Measurements from ENCODE around the gene SCYL2.
"Not testable (repeated sequence)": the region's sequence is repeated elsewhere in the genome, so short reads cannot be mapped to it uniquely, and the experiment has no call there.

Gene SCYL2

GRCh38 chr12:100266835-100267602, at the start of gene SCYL2, which contains the start of gene DEPDC4:
Gene SCYL2, plus strand, starts transcription at chr12:100267177. Its CDS starts 15,794 bp downstream, at chr12:100282971.
Gene DEPDC4, minus strand, starts transcription at chr12:100267079. Its CDS starts 3 bp downstream, at chr12:100267076.
- DNase-seq (ENCODE audit: low read depth): peak; percentile 82

GRCh38 chr12:100219328-100220109, 47.5 kb upstream of the SCYL2 start:
- DNase-seq (ENCODE audit: low read depth): no peak

GRCh38 chr12:100221523-100221922, 45.5 kb upstream of the SCYL2 start:
- no peak for DNase-seq (ENCODE audit: low read depth)

GRCh38 chr12:100222173-100222572, 44.8 kb upstream of the SCYL2 start:
- not testable (repeated sequence) for DNase-seq (ENCODE audit: low read depth)

GRCh38 chr12:100225491-100225890, 41.5 kb upstream of the SCYL2 start:
- DNase-seq (ENCODE audit: low read depth): no peak

GRCh38 chr12:100229036-100229635, 37.8 kb upstream of the SCYL2 start:
- no peak for DNase-seq (ENCODE audit: low read depth)

- no peak for DNase-seq (ENCODE audit: low read depth)
These were observed 37.1 kb upstream of the SCYL2 start for GRCh38 chr12:100229876-100230275.

- DNase-seq (ENCODE audit: low read depth): not testable (repeated sequence)
These were observed 35.1 kb upstream of the SCYL2 start for GRCh38 chr12:100231873-100232272.

- no peak for DNase-seq (ENCODE audit: low read depth)
These were observed 32.8 kb upstream of the SCYL2 start for GRCh38 chr12:100234166-100234565.

GRCh38 chr12:100234591-100235304, 32.2 kb upstream of the SCYL2 start:
- no peak for DNase-seq (ENCODE audit: low read depth)

GRCh38 chr12:100238801-100239200, 28.2 kb upstream of the SCYL2 start:
- DNase-seq (ENCODE audit: low read depth): no peak

GRCh38 chr12:100239589-100239988, 27.4 kb upstream of the SCYL2 start:
- DNase-seq (ENCODE audit: low read depth): no peak

- DNase-seq (ENCODE audit: low read depth): no peak
These were observed 23.8 kb upstream of the SCYL2 start for GRCh38 chr12:100243137-100243536.

- DNase-seq (ENCODE audit: low read depth): no peak
These were observed 19.2 kb upstream of the SCYL2 start for GRCh38 chr12:100247765-100248164.

GRCh38 chr12:100248886-100249285, 18.1 kb upstream of the SCYL2 start:
- no peak for DNase-seq (ENCODE audit: low read depth)

GRCh38 chr12:100249941-100250340, 17.0 kb upstream of the SCYL2 start:
- no peak for DNase-seq (ENCODE audit: low read depth)

GRCh38 chr12:100251917-100252316, 15.1 kb upstream of the SCYL2 start:
- DNase-seq (ENCODE audit: low read depth): no peak

- DNase-seq (ENCODE audit: low read depth): no peak
These were observed 13.5 kb upstream of the SCYL2 start for GRCh38 chr12:100253437-100253836.

- DNase-seq (ENCODE audit: low read depth): no peak
These were observed 12.1 kb upstream of the SCYL2 start for GRCh38 chr12:100254876-100255275.

GRCh38 chr12:100258127-100258526, 8.8 kb upstream of the SCYL2 start:
- DNase-seq (ENCODE audit: low read depth): no peak

GRCh38 chr12:100263131-100263530, 3.8 kb upstream of the SCYL2 start:
- no peak for DNase-seq (ENCODE audit: low read depth)

GRCh38 chr12:100265107-100265506, 1.9 kb upstream of the SCYL2 start:
- not testable (repeated sequence) for DNase-seq (ENCODE audit: low read depth)
